Activated CD4-positive, CD25-positive, alpha-beta regulatory T cell treated with anti-CD3 and anti-CD28 coated beads, Interleukin-2, amount 50 U/mL, for 24 hours (primary cell): Measurements from ENCODE around the gene GAD1.

Experiments
- ATAC-seq, 2 donors: fragments of 150-1000 bp; cut with Tn5 transposase; one replicate each; pipeline ENCODE4 v1.10.0; 2021; ENCODE audit warnings: mild to moderate bottlenecking in 1 of 2, moderate library complexity in 1 of 2

The GAD1 gene

GRCh38 chr2:170818036-170818751 is 1.5 kb downstream of the GAD1 start:
- no peak for ATAC-seq

- no peak for ATAC-seq
Measured at GRCh38 chr2:170818752-170819470, 2.2 kb downstream of the GAD1 start.

GRCh38 chr2:170819680-170820664 is 3.3 kb downstream of the GAD1 start:
- no peak for ATAC-seq

- peak; percentile 26 to 55 for ATAC-seq
Measured at GRCh38 chr2:170820757-170821530, 4.3 kb downstream of the GAD1 start.

GRCh38 chr2:170821531-170822289 is 5.0 kb downstream of the GAD1 start:
- ATAC-seq = no peak

- peak; percentile 29 to 43 for ATAC-seq
Measured at GRCh38 chr2:170822290-170823087, 5.8 kb downstream of the GAD1 start.

GRCh38 chr2:170823088-170823897 is 6.6 kb downstream of the GAD1 start:
- ATAC-seq = peak in 1 of 2 donors; percentile 30

GRCh38 chr2:170823898-170824215 is 7.2 kb downstream of the GAD1 start:
- ATAC-seq = no peak

- no peak for ATAC-seq
Measured at GRCh38 chr2:170824526-170825015, 7.9 kb downstream of the GAD1 start.

- ATAC-seq = no peak
Measured at GRCh38 chr2:170827841-170828532, 11.3 kb downstream of the GAD1 start.

GRCh38 chr2:170828533-170828916 is 11.8 kb downstream of the GAD1 start:
- no peak for ATAC-seq

- no peak for ATAC-seq
Measured at GRCh38 chr2:170829036-170829435, 12.3 kb downstream of the GAD1 start.

GRCh38 chr2:170830166-170830565 is 13.5 kb downstream of the GAD1 start:
- no peak for ATAC-seq

GRCh38 chr2:170831115-170831514 is 14.4 kb downstream of the GAD1 start:
- no peak for ATAC-seq

- no peak for ATAC-seq
Measured at GRCh38 chr2:170836027-170836426, 19.3 kb downstream of the GAD1 start.

- no peak for ATAC-seq
Measured at GRCh38 chr2:170840717-170841210, 24.1 kb downstream of the GAD1 start.

GRCh38 chr2:170842785-170843184 is 26.1 kb downstream of the GAD1 start:
- no peak for ATAC-seq

GRCh38 chr2:170843656-170844055 is 27.0 kb downstream of the GAD1 start:
- no peak for ATAC-seq

GRCh38 chr2:170845343-170845742 is 28.7 kb downstream of the GAD1 start:
- no peak for ATAC-seq
